HCT116 (cell line): ENCODE measurements around the gene RAB3C. TPM values are rescaled to one million over a fixed set of nuclear protein-coding genes. Genes with fewer than 3 reads are reported as not detected.

Experiments used
- total RNA-seq: library from RNA; stranded (reverse); gene quantifications from one replicate; pipeline ENCODE4 v1.2.1, GENCODE V29; 2021; ENCODE audit not compliant: unreplicated experiment

RAB3C gene
- total RNA-seq, 1 experiment from 2014 or later, result not detected

Other genes starting within 250 kb of the RAB3C start
- 54.6 TPM for gene PLK2, start 123.0 kb upstream of the RAB3C start, total RNA-seq
- gene GAPT, start 91.6 kb upstream of the RAB3C start, total RNA-seq, result not detected